KOPT-K1 (cell line): ENCODE data around the gene TNRC6A.

Experiments used
- H3K27ac ChIP-seq: fragments of 200-600 bp; sonication (generic); 2 replicates; pipeline ENCODE4 v1.5.1; 2016; ENCODE audit warnings: antibody characterized with exemption, mild to moderate bottlenecking, low read depth, low read length; ENCODE audit not compliant: poor library complexity, severe bottlenecking
- H3K36me3 ChIP-seq: fragments of 200-600 bp; sonication (generic); 2 replicates; pipeline ENCODE4 v1.5.1; 2017; ENCODE audit warnings: antibody characterized with exemption, mild to moderate bottlenecking, low read length, moderate library complexity; ENCODE audit not compliant: insufficient read depth
- H3K9me3 ChIP-seq: fragments of 200-600 bp; sonication (generic); 2 replicates; pipeline ENCODE4 v1.5.1; 2017; ENCODE audit warnings: antibody characterized with exemption, low read length, mild to moderate bottlenecking; ENCODE audit not compliant: insufficient read depth, poor library complexity, severe bottlenecking

TNRC6A gene

DNA sequence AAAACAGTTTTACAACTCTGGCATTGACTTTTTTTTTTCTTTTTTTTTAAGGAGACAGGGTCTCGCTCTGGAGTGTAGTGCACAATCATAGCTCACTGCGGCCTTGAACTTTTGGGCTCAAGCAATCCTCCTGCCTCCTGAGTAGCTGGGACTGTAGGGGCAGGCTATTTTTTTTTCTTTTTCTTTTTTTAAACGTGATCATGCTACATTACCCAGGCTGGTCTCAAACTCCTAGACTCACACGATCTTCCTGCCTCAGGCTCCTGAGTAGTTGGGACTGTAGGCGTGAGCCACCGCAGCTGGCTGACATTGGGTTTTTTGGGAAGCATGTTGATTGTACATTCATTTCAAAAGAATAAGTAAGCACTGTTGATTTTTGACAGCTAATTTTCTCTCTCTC, 32.1 kb downstream of the TNRC6A start:
- no peak overlapping the region for H3K27ac ChIP-seq
- H3K36me3 ChIP-seq = peaks cover 60% of the 10 kb centered on the region
- no peaks in the 10 kb centered on the region for H3K9me3 ChIP-seq

DNA sequence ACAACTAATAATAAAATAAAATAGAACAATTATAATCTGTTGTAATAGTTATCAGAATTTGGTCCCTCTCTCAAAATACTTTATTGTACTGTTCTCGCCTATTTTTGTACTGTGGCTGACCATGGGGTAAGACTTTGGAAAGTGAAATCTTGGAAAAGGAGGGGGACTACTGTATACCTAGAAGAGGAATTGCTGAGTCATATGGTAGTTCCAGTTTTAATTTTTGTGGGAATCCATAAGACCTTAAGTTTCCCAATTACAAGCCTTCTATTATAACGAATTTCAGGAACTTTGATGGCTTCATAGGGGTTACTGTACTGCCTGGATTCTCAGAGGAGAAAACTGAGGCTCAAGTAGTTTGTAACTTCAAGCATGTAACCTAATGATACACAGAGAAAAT, 35.5 kb downstream of the TNRC6A start:
- Histone ChIP-seq H3K36me3 (peaks cover 48% of the 10 kb centered on the region), H3K9me3 (no peaks in the 10 kb centered on the region), H3K27ac (no peak overlapping the region)

DNA sequence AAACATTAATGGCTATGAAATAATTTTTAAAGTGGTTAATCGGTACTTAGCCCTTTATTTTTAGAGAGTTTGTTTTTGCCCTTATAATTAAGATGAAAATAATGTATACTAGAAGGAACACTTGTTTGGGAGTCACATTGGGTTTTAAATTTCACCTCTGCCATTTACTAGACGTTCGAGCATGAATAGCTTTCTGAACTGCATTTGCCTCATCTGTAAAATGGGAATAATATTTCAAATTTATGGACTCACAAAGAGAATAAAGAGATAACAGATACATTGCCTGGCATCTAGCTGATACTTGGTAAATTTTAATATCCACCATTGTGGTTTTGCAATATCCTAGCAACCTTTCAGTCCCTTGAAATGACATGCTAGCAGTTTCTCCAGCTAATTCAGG, 36.6 kb downstream of the TNRC6A start:
- Histone ChIP-seq H3K36me3 (peaks cover 47% of the 10 kb centered on the region), H3K9me3 (no peaks in the 10 kb centered on the region), H3K27ac (no peak overlapping the region)

DNA sequence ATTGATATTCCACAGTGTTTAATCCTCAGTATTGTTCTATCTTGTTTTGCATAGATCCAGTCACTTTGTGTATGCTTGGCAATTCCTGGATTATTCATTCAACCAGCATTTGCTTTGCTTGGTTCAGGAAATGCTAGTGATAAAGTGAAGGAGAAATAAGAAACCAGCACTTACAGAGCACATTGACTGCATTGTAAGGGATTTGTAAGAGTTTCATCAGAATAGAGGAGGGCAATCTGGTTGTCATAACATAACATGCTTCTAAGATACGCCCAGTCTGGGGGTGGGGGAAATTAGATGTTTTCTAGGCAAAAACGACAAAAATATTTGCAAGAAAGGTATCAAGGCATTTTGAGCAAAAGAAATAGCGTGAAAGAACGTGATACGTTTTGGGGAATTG, 40.4 kb downstream of the TNRC6A start:
- Histone ChIP-seq H3K27ac (no peak overlapping the region), H3K9me3 (no peaks in the 10 kb centered on the region), H3K36me3 (peaks cover 46% of the 10 kb centered on the region)

GRCh38 chr16:24771132-24771778, 41.8 kb downstream of the TNRC6A start:
- no peaks in the 10 kb centered on the region for H3K9me3 ChIP-seq
- H3K27ac ChIP-seq = no peak overlapping the region
- H3K36me3 ChIP-seq = peaks cover 56% of the 10 kb centered on the region

GRCh38 chr16:24771779-24772157, 42.3 kb downstream of the TNRC6A start:
- H3K9me3 ChIP-seq = no peaks in the 10 kb centered on the region
- H3K27ac ChIP-seq = no peak overlapping the region
- H3K36me3 ChIP-seq = peaks cover 61% of the 10 kb centered on the region

- no peaks in the 10 kb centered on the region for H3K9me3 ChIP-seq
- peaks cover 77% of the 10 kb centered on the region for H3K36me3 ChIP-seq
- H3K27ac ChIP-seq = no peak overlapping the region
These were observed 44.4 kb downstream of the TNRC6A start for GRCh38 chr16:24773771-24774427.

GRCh38 chr16:24774510-24774909, 45.1 kb downstream of the TNRC6A start:
- no peak overlapping the region for H3K27ac ChIP-seq
- H3K9me3 ChIP-seq = no peaks in the 10 kb centered on the region
- H3K36me3 ChIP-seq = peaks cover 84% of the 10 kb centered on the region

DNA sequence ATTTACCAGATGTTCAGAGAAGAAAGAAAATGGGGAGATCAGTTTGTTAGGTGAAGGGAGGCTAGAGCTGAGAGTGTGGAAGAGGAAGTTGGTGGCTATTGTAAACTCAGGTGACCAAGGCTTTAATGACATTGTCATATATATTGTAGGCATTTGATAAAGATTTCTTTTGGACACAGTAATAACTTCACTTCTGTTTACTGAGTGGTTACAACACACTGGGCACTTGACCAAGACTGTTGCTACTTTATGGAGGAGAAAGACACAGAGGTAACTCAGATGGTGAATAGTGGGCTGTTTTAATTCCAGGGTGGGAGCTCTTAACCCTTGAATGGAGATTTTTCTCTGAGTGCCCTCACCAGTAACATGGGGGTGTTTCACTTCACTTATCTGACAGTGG, 46.0 kb downstream of the TNRC6A start:
- H3K36me3 ChIP-seq = peaks cover 85% of the 10 kb centered on the region
- H3K9me3 ChIP-seq = no peaks in the 10 kb centered on the region
- no peak overlapping the region for H3K27ac ChIP-seq

DNA sequence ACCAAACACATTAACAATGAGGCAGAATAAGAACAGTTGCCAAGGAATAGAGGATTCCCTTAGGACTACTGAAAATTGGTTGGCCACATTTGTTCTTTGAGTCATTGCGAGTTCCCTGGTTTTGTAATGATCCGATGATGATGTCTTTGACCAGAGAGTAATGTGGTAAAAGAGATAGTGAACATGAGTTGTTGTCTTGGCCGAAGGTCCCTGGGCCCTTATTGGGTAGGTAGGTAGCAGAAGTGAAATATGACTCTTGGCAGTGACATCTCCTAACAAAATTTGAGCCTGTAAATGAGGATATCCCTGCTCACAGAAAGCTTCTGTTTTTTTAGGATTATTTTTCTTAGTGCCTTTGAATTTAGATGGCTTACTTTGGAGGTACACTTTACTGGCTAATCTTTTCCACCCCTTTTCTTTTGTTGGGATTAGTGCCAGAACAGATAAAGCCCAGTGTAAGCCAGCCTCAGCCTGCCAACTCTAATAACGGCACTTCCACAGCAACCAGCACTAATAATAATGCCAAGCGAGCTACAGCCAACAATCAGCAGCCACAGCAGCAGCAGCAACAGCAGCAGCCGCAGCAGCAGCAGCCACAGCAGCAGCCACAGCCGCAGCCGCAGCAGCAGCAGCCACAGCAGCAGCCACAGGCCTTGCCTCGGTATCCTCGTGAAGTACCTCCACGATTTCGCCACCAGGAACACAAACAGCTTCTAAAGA, 47.2 kb downstream of the TNRC6A start:
- H3K9me3 ChIP-seq = no peaks in the 10 kb centered on the region
- H3K27ac ChIP-seq = no peak overlapping the region
- H3K36me3 ChIP-seq = peaks cover 86% of the 10 kb centered on the region

DNA sequence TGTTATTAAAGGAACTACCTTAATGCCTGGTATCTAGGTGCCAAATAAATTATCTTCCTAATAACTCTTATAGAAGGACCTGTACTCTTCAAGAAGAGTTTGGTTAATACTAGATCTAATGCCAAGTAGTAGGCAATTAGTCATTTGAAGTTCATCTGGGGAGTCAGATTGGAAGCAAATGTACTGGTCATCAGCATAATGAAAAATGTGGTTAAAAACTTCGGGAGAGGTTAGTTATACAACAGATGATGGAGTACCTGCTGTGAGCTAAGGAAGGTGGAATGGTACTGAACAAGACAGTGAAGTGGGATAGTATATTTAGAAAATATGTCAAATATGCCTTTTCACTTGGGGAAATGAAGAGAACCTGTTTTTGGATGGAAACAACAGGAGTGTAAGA, 49.2 kb downstream of the TNRC6A start:
- H3K9me3 ChIP-seq = no peaks in the 10 kb centered on the region
- H3K27ac ChIP-seq = no peak overlapping the region
- peaks cover 88% of the 10 kb centered on the region for H3K36me3 ChIP-seq

DNA sequence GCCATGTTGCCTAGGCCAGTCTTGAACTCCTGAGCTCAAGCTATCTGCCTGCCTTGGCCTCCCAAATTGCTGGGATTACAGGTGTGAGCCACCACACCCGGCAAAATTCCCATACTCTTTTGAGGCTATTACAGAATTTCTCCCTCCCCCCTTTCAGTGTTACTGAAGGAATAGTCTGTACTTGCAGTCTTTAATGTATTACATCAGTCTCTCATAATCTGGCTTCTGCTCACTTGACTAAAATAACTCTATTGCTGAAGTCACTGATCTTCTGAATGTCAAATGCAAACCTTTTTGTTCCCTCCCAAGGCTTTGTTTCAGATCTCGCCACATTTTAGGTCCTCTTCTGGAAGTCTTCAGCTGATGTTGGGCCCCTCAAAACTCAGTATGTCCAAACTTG, 51.8 kb downstream of the TNRC6A start:
- peaks cover 91% of the 10 kb centered on the region for H3K36me3 ChIP-seq
- no peak overlapping the region for H3K27ac ChIP-seq
- H3K9me3 ChIP-seq = no peaks in the 10 kb centered on the region

- Histone ChIP-seq H3K36me3 (peaks cover 91% of the 10 kb centered on the region), H3K27ac (no peak overlapping the region), H3K9me3 (no peaks in the 10 kb centered on the region)
These were observed 54.7 kb downstream of the TNRC6A start for GRCh38 chr16:24784121-24784520.

- Histone ChIP-seq H3K27ac (no peak overlapping the region), H3K9me3 (no peaks in the 10 kb centered on the region), H3K36me3 (peaks cover 94% of the 10 kb centered on the region)
These were observed 60.4 kb downstream of the TNRC6A start for GRCh38 chr16:24789881-24790280.

GRCh38 chr16:24800586-24800985, 71.1 kb downstream of the TNRC6A start:
- H3K9me3 ChIP-seq = no peaks in the 10 kb centered on the region
- peaks cover 100% of the 10 kb centered on the region for H3K36me3 ChIP-seq
- no peak overlapping the region for H3K27ac ChIP-seq
